Esophagus muscularis mucosa (tissue), 4 donors: ENCODE results near the gene GAB1. TPM values are rescaled to one million over a fixed set of nuclear protein-coding genes. Genes with fewer than 3 reads are reported as not detected.

Experiments
- DNase-seq: peaks from one replicate; pipeline ENCODE4 v3.0.0-alpha.2; 2017; ENCODE audit errors: extremely low spot score
- H3K27ac ChIP-seq, 4 donors: fragments of 200-600 bp; sonication (generic); replicated peaks in 1 of 4; 1 replicate in 3 of 4; 2 replicates in 1 of 4; pipeline ENCODE4 v1.5.1; 2016 to 2019; ENCODE audit warnings: mild to moderate bottlenecking in 1 of 4
- H3K27me3 ChIP-seq, 4 donors: fragments of 200-600 bp; sonication (generic); one replicate each; pipeline versions ENCODE4 v1.5.1 to v1.6.0; 2016 to 2019
- H3K36me3 ChIP-seq, 4 donors: fragments of 200-600 bp; sonication (generic); one replicate each; pipeline ENCODE4 v1.5.1; 2016 to 2019
- H3K4me1 ChIP-seq, 4 donors: fragments of 200-600 bp; sonication (generic); one replicate each; pipeline ENCODE4 v1.5.1; 2016 to 2019
- H3K4me3 ChIP-seq, 4 donors: fragments of 200-600 bp; sonication (generic); 1 replicate in 2 of 4; 2 replicates in 2 of 4; pipeline ENCODE4 v1.5.1; 2016 to 2019; ENCODE audit warnings: mild to moderate bottlenecking in 4 of 4, moderate library complexity in 1 of 4
- H3K9me3 ChIP-seq, 4 donors: fragments of 200-600 bp; sonication (generic); 1 replicate in 3 of 4; 2 replicates in 1 of 4; pipeline ENCODE4 v1.5.1; 2016 to 2019
- EP300 ChIP-seq: sonication (generic); formaldehyde crosslinking; IDR thresholded peaks from one replicate; pipeline ENCODE4 v1.6.1; 2017; ENCODE audit warnings: antibody characterized with exemption
- POLR2A ChIP-seq: fragments of 450-650 bp; IDR thresholded peaks from one replicate; pipeline ENCODE4 v1.6.1; 2017; ENCODE audit warnings: antibody characterized with exemption, moderate library complexity, mild to moderate bottlenecking, low read depth
- POLR2AphosphoS5 ChIP-seq, 2 donors: sonication (generic); formaldehyde crosslinking; IDR thresholded peaks; one replicate each; pipeline ENCODE4 v1.6.1; 2017; ENCODE audit warnings: antibody characterized with exemption in 2 of 2
- WGBS: methylation state at CpG from one replicate; pipeline ENCODE4 v1.1.5; 2018; 5-methylcytosine and 5-hydroxymethylcytosine counted together
- intact Hi-C: fragments of 100-400 bp; cut with DNase I; formaldehyde crosslinking; loops from one replicate; pipeline ENCODE4 v1.15.1; 2023
- total RNA-seq, 4 donors: library from RNA; depleted of rRNA; stranded (reverse); fragments of >200 nt; gene quantifications; one replicate each; pipeline versions ENCODE4 v1.1.0 to v1.2.1, GENCODE V29; 2016
- TF ChIP-seq, protein P1 (sequence below), 3 experiments: fragments of 200-600 bp in 2 of 3; fragments of 450-650 bp in 1 of 3; sonication (generic) in 2 of 3; IDR thresholded peaks; one replicate each; pipeline ENCODE4 v1.5.1; 2017 to 2019; ENCODE audit warnings: antibody characterized with exemption in 3 of 3, mild to moderate bottlenecking in 2 of 3, moderate library complexity in 1 of 3

Gene GAB1
- total RNA-seq, 4 donors from 2014 or later = 73.5 to 117 (median 98.8) TPM

DNA sequence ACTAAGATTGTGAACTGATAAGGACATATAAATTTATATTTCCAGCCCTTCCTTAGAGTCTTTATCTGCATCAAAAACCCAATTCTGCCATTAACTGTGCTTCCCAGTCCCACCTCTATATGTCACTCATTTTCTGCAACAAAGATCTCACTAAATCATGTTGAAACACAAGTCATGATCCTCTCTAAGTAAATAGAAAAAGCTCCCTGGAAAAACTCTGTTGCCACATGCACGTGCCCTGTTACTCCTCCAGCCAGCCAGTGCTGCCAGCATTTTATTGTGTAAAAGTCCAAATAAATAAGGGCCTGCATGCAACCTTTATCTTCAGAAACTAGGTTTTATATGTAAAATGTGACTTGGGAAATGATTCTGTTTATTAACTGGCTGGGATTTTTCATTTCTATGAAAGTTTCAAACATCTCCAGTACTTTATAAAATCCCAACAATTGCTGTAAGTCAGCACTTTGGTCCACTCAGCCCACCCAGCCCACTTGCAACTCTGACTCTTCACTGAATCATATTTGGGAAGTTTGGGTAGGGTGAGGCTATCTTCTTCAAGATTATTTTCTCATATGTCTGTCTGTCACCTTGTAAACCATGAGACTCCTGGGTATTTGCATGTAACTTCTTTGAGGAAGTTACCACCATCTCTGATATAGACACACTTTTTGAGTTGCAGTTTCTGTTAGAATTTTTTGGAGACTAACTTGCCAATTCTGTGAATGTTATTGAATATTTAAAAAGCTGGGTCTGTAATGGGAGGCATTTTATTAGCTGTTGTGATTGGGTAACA is 136.9 kb downstream of the GAB1 start:
- peaks cover 4 to 57% (median 34%) of the 10 kb centered on the region in 4 donors for H3K36me3 ChIP-seq
- no peaks in the 10 kb centered on the region for H3K27me3 ChIP-seq
- no peaks in the 10 kb centered on the region for H3K9me3 ChIP-seq
- no peak overlapping the region for H3K4me3 ChIP-seq
- TF ChIP-seq POLR2AphosphoS5 (IDR thresholded peaks at IDR 0.05) (no peak), POLR2A (no peak), EP300 (no peak)
- TF ChIP-seq, protein P1, sequence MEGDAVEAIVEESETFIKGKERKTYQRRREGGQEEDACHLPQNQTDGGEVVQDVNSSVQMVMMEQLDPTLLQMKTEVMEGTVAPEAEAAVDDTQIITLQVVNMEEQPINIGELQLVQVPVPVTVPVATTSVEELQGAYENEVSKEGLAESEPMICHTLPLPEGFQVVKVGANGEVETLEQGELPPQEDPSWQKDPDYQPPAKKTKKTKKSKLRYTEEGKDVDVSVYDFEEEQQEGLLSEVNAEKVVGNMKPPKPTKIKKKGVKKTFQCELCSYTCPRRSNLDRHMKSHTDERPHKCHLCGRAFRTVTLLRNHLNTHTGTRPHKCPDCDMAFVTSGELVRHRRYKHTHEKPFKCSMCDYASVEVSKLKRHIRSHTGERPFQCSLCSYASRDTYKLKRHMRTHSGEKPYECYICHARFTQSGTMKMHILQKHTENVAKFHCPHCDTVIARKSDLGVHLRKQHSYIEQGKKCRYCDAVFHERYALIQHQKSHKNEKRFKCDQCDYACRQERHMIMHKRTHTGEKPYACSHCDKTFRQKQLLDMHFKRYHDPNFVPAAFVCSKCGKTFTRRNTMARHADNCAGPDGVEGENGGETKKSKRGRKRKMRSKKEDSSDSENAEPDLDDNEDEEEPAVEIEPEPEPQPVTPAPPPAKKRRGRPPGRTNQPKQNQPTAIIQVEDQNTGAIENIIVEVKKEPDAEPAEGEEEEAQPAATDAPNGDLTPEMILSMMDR (IDR thresholded peaks at IDR 0.05) = no peak
- WGBS = 91% methylated on average over 1 of the region's 1 CpG
- no peak for DNase-seq
- intact Hi-C loops = no loop called here
- peaks cover 0 to 7% (median 0%) of the 10 kb centered on the region in 4 donors for H3K4me1 ChIP-seq
- no peak overlapping the region for H3K27ac ChIP-seq

DNA sequence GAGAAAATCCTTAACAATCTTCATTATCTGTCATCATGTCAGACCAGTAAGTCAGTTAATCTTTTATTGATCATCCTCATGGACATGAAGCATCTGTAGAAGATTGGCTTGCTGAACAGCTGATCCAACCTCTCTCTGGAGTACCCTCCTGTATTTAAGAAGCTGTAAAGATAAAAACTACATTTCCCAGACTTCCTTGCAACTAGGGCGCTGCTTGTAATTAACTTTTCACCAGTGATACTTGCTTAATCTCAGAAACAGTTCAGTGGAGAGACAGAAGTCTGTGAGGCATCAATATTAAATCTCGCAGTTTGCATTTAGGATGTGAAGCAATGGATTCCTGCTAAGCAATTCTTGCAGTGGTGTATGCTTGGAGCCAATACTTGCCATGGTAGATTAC is 140.8 kb downstream of the GAB1 start:
- no peak for DNase-seq
- H3K4me3 ChIP-seq = no peak overlapping the region
- no peaks in the 10 kb centered on the region for H3K9me3 ChIP-seq
- peaks cover 0 to 14% (median 10%) of the 10 kb centered on the region in 4 donors for H3K4me1 ChIP-seq
- TF ChIP-seq POLR2A (no peak), EP300 (no peak), POLR2AphosphoS5 (IDR thresholded peaks at IDR 0.05) (no peak)
- TF ChIP-seq, protein P1 (IDR thresholded peaks at IDR 0.05) = no peak
- H3K27me3 ChIP-seq = no peaks in the 10 kb centered on the region
- H3K27ac ChIP-seq = no peak overlapping the region
- intact Hi-C loops = no loop called here
- peaks cover 0 to 27% (median 11%) of the 10 kb centered on the region in 4 donors for H3K36me3 ChIP-seq
- WGBS = 100% methylated on average over 2 of the region's 2 CpGs

DNA sequence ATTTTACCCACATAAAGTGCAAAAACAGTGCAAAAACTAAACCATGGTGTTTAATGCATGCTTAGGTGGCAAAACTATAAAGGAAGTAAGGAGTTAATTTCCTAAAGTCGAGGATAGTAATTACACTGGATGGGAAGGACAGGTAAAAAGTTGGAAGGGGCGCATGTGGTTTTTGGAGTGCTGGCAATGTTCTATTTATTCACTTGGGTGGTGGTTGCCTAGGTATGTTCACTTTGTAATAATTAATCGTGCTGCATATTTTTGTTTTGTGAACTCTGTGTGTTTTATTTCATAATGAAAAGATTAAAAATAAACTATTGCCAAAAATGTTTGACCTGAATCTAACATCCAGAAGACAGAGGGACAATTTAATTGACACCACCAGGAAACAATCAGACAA is 144.7 kb downstream of the GAB1 start:
- 51% methylated on average over 3 of the region's 3 CpGs for WGBS
- no peak for TF ChIP-seq POLR2AphosphoS5 (IDR thresholded peaks at IDR 0.05)
- TF ChIP-seq EP300 = no peak
- TF ChIP-seq, protein P1 (IDR thresholded peaks at IDR 0.05) = no peak
- TF ChIP-seq POLR2A = no peak
- H3K27ac ChIP-seq = no peak overlapping the region
- H3K27me3 ChIP-seq = no peaks in the 10 kb centered on the region
- DNase-seq = no peak
- intact Hi-C loops = loop anchor here (5.0 kb wide), 1 partner anchor 144 kb away; the partner anchor contains the start of gene GAB1
- H3K4me1 ChIP-seq = peaks cover 0 to 14% (median 9%) of the 10 kb centered on the region in 4 donors
- no peak overlapping the region for H3K4me3 ChIP-seq
- H3K36me3 ChIP-seq = peaks cover 0 to 11% (median 5%) of the 10 kb centered on the region in 4 donors
- H3K9me3 ChIP-seq = no peaks in the 10 kb centered on the region

DNA sequence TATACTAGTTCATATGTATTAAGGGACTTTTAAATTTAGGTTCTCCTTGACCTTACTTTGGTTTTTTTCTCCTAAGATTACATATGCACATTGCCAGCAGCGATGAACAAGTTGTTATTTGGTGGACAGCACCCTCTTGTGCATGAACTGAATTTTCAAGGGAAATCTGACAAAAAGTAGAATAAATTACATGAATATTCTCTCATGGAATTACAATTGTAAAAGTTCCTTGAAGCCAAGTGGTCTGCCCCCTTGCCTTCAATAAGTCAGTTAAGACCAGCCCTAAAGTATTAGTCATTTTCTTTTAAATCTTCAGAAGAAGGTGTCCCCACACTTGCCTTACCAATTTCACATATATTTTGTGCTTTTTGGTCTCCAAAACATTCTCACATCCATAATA is 146.2 kb downstream of the GAB1 start:
- Histone ChIP-seq H3K27ac (no peak overlapping the region), H3K9me3 (no peaks in the 10 kb centered on the region), H3K4me3 (no peak overlapping the region), H3K27me3 (no peaks in the 10 kb centered on the region), H3K4me1 (peaks cover 0 to 14% (median 9%) of the 10 kb centered on the region in 4 donors), H3K36me3 (peaks cover 0 to 2% (median 0%) of the 10 kb centered on the region in 4 donors)
- TF ChIP-seq EP300 (no peak), POLR2AphosphoS5 (IDR thresholded peaks at IDR 0.05) (peak in 1 of 2 donors; percentile 30), POLR2A (no peak)
- TF ChIP-seq, protein P1 (IDR thresholded peaks at IDR 0.05) = peak; percentile 61 to 67 (median 64)
- no peak for DNase-seq
- 0% methylated on average over 1 of the region's 1 CpG for WGBS
- intact Hi-C loops = loop anchor here (2.0 to 5.0 kb wide), 2 partner anchors 146 to 278 kb away; partner anchors contain the start of gene GAB1
